ENCODE results near the gene PARP8. TPM values are rescaled to one million over a fixed set of nuclear protein-coding genes. Genes with fewer than 3 reads are reported as not detected.

Gene PARP8
- total RNA-seq, 2 experiments from 2014 or later: 42.9 to 48.3 TPM

- no peak for TF ChIP-seq CTCF (IDR thresholded peaks at IDR 0.05)
- H3K27ac Mint-ChIP-seq: peak overlapping the region; percentile 93
- DNase-seq (no peak), ATAC-seq (no peak)
- no peaks in the 10 kb centered on the region for H3K9me3 Mint-ChIP-seq
- POLR2A ChIA-PET: interaction anchor here (0.9 to 1.7 kb wide), 3 partner anchors 14 to 42 kb away, joined by 3 to 5 read pairs (median 3); no protein-coding TSS in a partner anchor
- H3K27me3 Mint-ChIP-seq: no peaks in the 10 kb centered on the region
- H3K4me3 Mint-ChIP-seq: no peak overlapping the region
- H3K4me1 Mint-ChIP-seq (ENCODE audit: low read depth): peaks cover 81% of the 10 kb centered on the region
- H3K36me3 Mint-ChIP-seq (ENCODE audit: low read depth): peaks cover 20% of the 10 kb centered on the region
- CTCF ChIA-PET: interaction anchor here (0.9 to 1.2 kb wide), 2 partner anchors 26 to 34 kb away, joined by 3 read pairs; no protein-coding TSS in a partner anchor
- intact Hi-C loops (cut with micrococcal nuclease): no loop called here
Observed at GRCh38 chr5:50703367-50703666, 36.9 kb downstream of the PARP8 start.

- Mint-ChIP-seq H3K27ac (no peak overlapping the region), H3K36me3 (ENCODE audit: low read depth) (peaks cover 10% of the 10 kb centered on the region), H3K4me3 (no peak overlapping the region), H3K9me3 (no peaks in the 10 kb centered on the region), H3K27me3 (no peaks in the 10 kb centered on the region), H3K4me1 (ENCODE audit: low read depth) (peaks cover 79% of the 10 kb centered on the region)
- intact Hi-C loops (cut with micrococcal nuclease): loop anchor here (5.0 kb wide), 1 partner anchor 37 kb away; the partner anchor contains the start of gene PARP8
- no peak for TF ChIP-seq CTCF (IDR thresholded peaks at IDR 0.05)
- POLR2A ChIA-PET: no interaction called here
- no peak for ATAC-seq
- CTCF ChIA-PET: no interaction called here
- DNase-seq: no peak
Observed at GRCh38 chr5:50704730-50705129, 38.3 kb downstream of the PARP8 start.

GRCh38 chr5:50709471-50709870 is 43.0 kb downstream of the PARP8 start:
- intact Hi-C loops (cut with micrococcal nuclease): loop anchor here (5.0 kb wide), 1 partner anchor 42 kb away; the partner anchor contains the start of gene PARP8
- Mint-ChIP-seq H3K4me1 (ENCODE audit: low read depth) (peaks cover 75% of the 10 kb centered on the region), H3K27ac (peak overlapping the region; percentile 83), H3K4me3 (peak overlapping the region; percentile 29), H3K9me3 (no peaks in the 10 kb centered on the region), H3K27me3 (no peaks in the 10 kb centered on the region), H3K36me3 (ENCODE audit: low read depth) (peaks cover 2% of the 10 kb centered on the region)
- DNase-seq (no peak), ATAC-seq (no peak)
- CTCF ChIA-PET: no interaction called here
- no peak for TF ChIP-seq CTCF (IDR thresholded peaks at IDR 0.05)
- POLR2A ChIA-PET: no interaction called here

GRCh38 chr5:50710838-50711237 is 44.4 kb downstream of the PARP8 start:
- intact Hi-C loops (cut with micrococcal nuclease): loop anchor here (5.0 kb wide), 1 partner anchor 36 kb away; no protein-coding TSS in a partner anchor
- Mint-ChIP-seq H3K9me3 (no peaks in the 10 kb centered on the region), H3K4me1 (ENCODE audit: low read depth) (peaks cover 80% of the 10 kb centered on the region), H3K36me3 (ENCODE audit: low read depth) (peaks cover 2% of the 10 kb centered on the region), H3K4me3 (peak overlapping the region; percentile 64), H3K27ac (peak overlapping the region; percentile 86), H3K27me3 (no peaks in the 10 kb centered on the region)
- DNase-seq (no peak), ATAC-seq (peak; percentile 8)
- ChIA-PET CTCF (interaction anchor here (0.7 to 1.5 kb wide), 3 partner anchors 9 to 34 kb away, joined by 3 to 8 read pairs (median 4); no protein-coding TSS in a partner anchor), POLR2A (no interaction called here)
- no peak for TF ChIP-seq CTCF (IDR thresholded peaks at IDR 0.05)

GRCh38 chr5:50711280-50711679 is 44.8 kb downstream of the PARP8 start:
- CTCF ChIA-PET: interaction anchor here (0.7 to 1.5 kb wide), 3 partner anchors 9 to 34 kb away, joined by 3 to 8 read pairs (median 4); no protein-coding TSS in a partner anchor

More at GRCh38 chr5:50711280-50711679, 44.8 kb downstream of the PARP8 start:
- peak; percentile 77 for DNase-seq
- peaks cover 2% of the 10 kb centered on the region for H3K36me3 Mint-ChIP-seq (ENCODE audit: low read depth)
- ATAC-seq: peak; percentile 90
- no peaks in the 10 kb centered on the region for H3K9me3 Mint-ChIP-seq
- peak overlapping the region; percentile 64 for H3K4me3 Mint-ChIP-seq
- no peak for TF ChIP-seq CTCF (IDR thresholded peaks at IDR 0.05)
- POLR2A ChIA-PET: no interaction called here
- H3K27me3 Mint-ChIP-seq: no peaks in the 10 kb centered on the region
- H3K4me1 Mint-ChIP-seq (ENCODE audit: low read depth): peaks cover 82% of the 10 kb centered on the region
- peak overlapping the region; percentile 86 for H3K27ac Mint-ChIP-seq
- intact Hi-C loops (cut with micrococcal nuclease): loop anchor here (5.0 kb wide), 1 partner anchor 36 kb away; no protein-coding TSS in a partner anchor
